GM23248 (cell line): ENCODE results near the gene LRIG1. TPM values are rescaled to one million over a fixed set of nuclear protein-coding genes. Genes with fewer than 3 reads are reported as not detected.

ENCODE experiments used
- DNase-seq: peaks from one replicate; pipeline ENCODE4 v3.0.0-alpha.2; 2015
- H2AFZ ChIP-seq: fragments of 200-600 bp; sonication (generic); 2 replicates; pipeline ENCODE4 v1.6.1; 2016; ENCODE audit warnings: antibody characterized with exemption
- H3F3A ChIP-seq: fragments of 200-600 bp; sonication (generic); 2 replicates; pipeline ENCODE4 v1.6.1; 2016; ENCODE audit warnings: mild to moderate bottlenecking, antibody characterized with exemption, mixed run types; ENCODE audit not compliant: insufficient read depth
- H3K27ac ChIP-seq: fragments of 200-600 bp; sonication (generic); 2 replicates; pipeline ENCODE4 v1.5.1; 2016; ENCODE audit warnings: mild to moderate bottlenecking
- H3K27me3 ChIP-seq: fragments of 200-600 bp; sonication (generic); replicated peaks from 2 replicates; pipeline ENCODE4 v1.6.1; 2016; ENCODE audit warnings: mild to moderate bottlenecking; ENCODE audit not compliant: insufficient read depth
- H3K36me3 ChIP-seq: fragments of 200-600 bp; sonication (generic); 2 replicates; pipeline ENCODE4 v1.6.1; 2016; ENCODE audit warnings: low read depth, mild to moderate bottlenecking
- H3K4me1 ChIP-seq: fragments of 200-600 bp; sonication (generic); 2 replicates; pipeline ENCODE4 v1.6.1; 2016; ENCODE audit warnings: mild to moderate bottlenecking; ENCODE audit not compliant: insufficient read depth
- H3K4me2 ChIP-seq: fragments of 200-600 bp; sonication (generic); one replicate; pipeline ENCODE4 v1.6.1; 2016; ENCODE audit warnings: mild to moderate bottlenecking; ENCODE audit not compliant: unreplicated experiment
- H3K4me3 ChIP-seq: fragments of 200-600 bp; sonication (generic); 2 replicates; pipeline ENCODE4 v1.5.1; 2016; ENCODE audit warnings: mild to moderate bottlenecking
- H3K79me2 ChIP-seq: fragments of 200-600 bp; sonication (generic); 2 replicates; pipeline ENCODE4 v1.6.1; 2016; ENCODE audit warnings: mild to moderate bottlenecking; ENCODE audit not compliant: insufficient read depth
- H3K9ac ChIP-seq: fragments of 200-600 bp; sonication (generic); 2 replicates; pipeline ENCODE4 v1.6.1; 2016; ENCODE audit warnings: mild to moderate bottlenecking
- H3K9me2 ChIP-seq: fragments of 200-600 bp; sonication (generic); 2 replicates; pipeline ENCODE4 v1.6.1; 2016; ENCODE audit warnings: mixed run types, mild to moderate bottlenecking, moderate library complexity; ENCODE audit not compliant: insufficient read depth
- H3K9me3 ChIP-seq: fragments of 200-600 bp; sonication (generic); one replicate; pipeline ENCODE4 v1.6.1; 2017; ENCODE audit warnings: low read depth
- H4K20me1 ChIP-seq: fragments of 200-600 bp; sonication (generic); 2 replicates; pipeline ENCODE4 v1.6.0; 2016; ENCODE audit not compliant: insufficient read depth
- EZH2 ChIP-seq: fragments of 200-600 bp; sonication (generic); IDR thresholded peaks from 2 replicates; pipeline ENCODE4 v1.6.1; 2018; ENCODE audit warnings: antibody characterized with exemption, mild to moderate bottlenecking; ENCODE audit not compliant: insufficient read depth, poor library complexity, severe bottlenecking
- EZH2phosphoT487 ChIP-seq: fragments of 200-600 bp; sonication (generic); IDR thresholded peaks from 2 replicates; pipeline ENCODE4 v1.6.1; 2018; ENCODE audit warnings: antibody characterized with exemption, moderate library complexity, mild to moderate bottlenecking, low read depth; ENCODE audit not compliant: insufficient read depth
- WGBS, 2 experiments: methylation state at CpG; one replicate each; pipeline ENCODE4 v1.1.6; 2015 to 2017; ENCODE audit warnings: low lambda C conversion rate in 2 of 2, low coverage in 1 of 2; ENCODE audit errors: missing lambda C conversion rate in 2 of 2; 5-methylcytosine and 5-hydroxymethylcytosine counted together
- in situ Hi-C: fragments of 300-500 bp; cut with MboI; formaldehyde crosslinking; loops from 2 replicates; pipeline ENCODE4 v1.15.0; 2020
- polyA plus RNA-seq: library from polyadenylated mRNA; unstranded; fragments of >200 nt; fragmentation: Nextera tagmentation; extraction: Ambion mirVana; gene quantifications from 2 replicates; pipeline ENCODE4 v1.2.1, GENCODE V29; 2016
- total RNA-seq: library from RNA; depleted of rRNA; stranded (reverse); fragments of >200 nt; shearing (Covaris generic); gene quantifications from 2 replicates; pipeline ENCODE4 v1.2.3, GENCODE V29; 2014

Gene LRIG1
- total and polyA plus RNA-seq, 2 experiments from 2014 or later: 3.1 to 6.5 TPM

GRCh38 chr3:66463054-66463631 lies 37.7 kb downstream of the LRIG1 start:
- no peaks in the 10 kb centered on the region for H3K9me2 ChIP-seq
- H2AFZ ChIP-seq: no peak overlapping the region
- no peak overlapping the region for H3K4me3 ChIP-seq
- H3K9ac ChIP-seq: no peak overlapping the region
- peaks cover 8% of the 10 kb centered on the region for H3K4me1 ChIP-seq
- no peaks in the 10 kb centered on the region for H3K27me3 ChIP-seq
- H3K79me2 ChIP-seq: no peaks in the 10 kb centered on the region
- no peak overlapping the region for H3K4me2 ChIP-seq
- no peak overlapping the region for H3K27ac ChIP-seq
- in situ Hi-C loops: no loop called here
- H4K20me1 ChIP-seq: no peaks in the 10 kb centered on the region
- TF ChIP-seq EZH2 (no peak), EZH2phosphoT487 (no peak)
- WGBS, 2 experiments: 92 to 93% methylated on average over 7 of the region's 7 CpGs
- H3F3A ChIP-seq: peaks cover 8% of the 10 kb centered on the region
- no peaks in the 10 kb centered on the region for H3K36me3 ChIP-seq
- no peaks in the 10 kb centered on the region for H3K9me3 ChIP-seq
- peak; percentile 36 for DNase-seq

DNA sequence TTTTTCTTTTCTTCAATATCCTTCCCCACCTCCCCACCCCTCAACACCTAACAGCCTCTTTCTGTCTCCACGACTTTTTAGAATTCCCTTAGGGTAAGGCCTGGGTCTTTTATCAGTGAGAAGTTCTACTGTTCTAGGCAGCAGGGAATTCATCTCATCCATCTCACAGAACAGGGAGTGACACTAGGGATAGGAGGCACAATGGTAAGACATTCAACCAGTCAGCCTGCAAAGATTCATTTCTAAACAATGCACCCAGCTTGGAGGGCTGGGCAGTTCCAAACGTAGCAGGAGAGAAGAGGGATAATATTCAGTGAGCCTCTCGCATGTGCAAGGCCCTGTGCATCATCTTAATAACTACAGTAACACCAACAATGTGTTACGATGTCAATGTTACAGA lies 43.6 kb downstream of the LRIG1 start:
- H3K79me2 ChIP-seq: no peaks in the 10 kb centered on the region
- H3K27ac ChIP-seq: no peak overlapping the region
- no peaks in the 10 kb centered on the region for H3K27me3 ChIP-seq
- TF ChIP-seq EZH2: no peak
- no peak for TF ChIP-seq EZH2phosphoT487
- no peaks in the 10 kb centered on the region for H3K36me3 ChIP-seq
- no peaks in the 10 kb centered on the region for H3K4me1 ChIP-seq
- no peak for DNase-seq
- H2AFZ ChIP-seq: no peak overlapping the region
- H4K20me1 ChIP-seq: no peaks in the 10 kb centered on the region
- no peaks in the 10 kb centered on the region for H3K9me2 ChIP-seq
- no peaks in the 10 kb centered on the region for H3K9me3 ChIP-seq
- in situ Hi-C loops: no loop called here
- whole genome bisulfite sequencing, 2 experiments: 69 to 75% methylated on average over 4 of the region's 4 CpGs
- H3F3A ChIP-seq: no peaks in the 10 kb centered on the region
- no peak overlapping the region for H3K4me3 ChIP-seq
- no peak overlapping the region for H3K4me2 ChIP-seq
- H3K9ac ChIP-seq: no peak overlapping the region

DNA sequence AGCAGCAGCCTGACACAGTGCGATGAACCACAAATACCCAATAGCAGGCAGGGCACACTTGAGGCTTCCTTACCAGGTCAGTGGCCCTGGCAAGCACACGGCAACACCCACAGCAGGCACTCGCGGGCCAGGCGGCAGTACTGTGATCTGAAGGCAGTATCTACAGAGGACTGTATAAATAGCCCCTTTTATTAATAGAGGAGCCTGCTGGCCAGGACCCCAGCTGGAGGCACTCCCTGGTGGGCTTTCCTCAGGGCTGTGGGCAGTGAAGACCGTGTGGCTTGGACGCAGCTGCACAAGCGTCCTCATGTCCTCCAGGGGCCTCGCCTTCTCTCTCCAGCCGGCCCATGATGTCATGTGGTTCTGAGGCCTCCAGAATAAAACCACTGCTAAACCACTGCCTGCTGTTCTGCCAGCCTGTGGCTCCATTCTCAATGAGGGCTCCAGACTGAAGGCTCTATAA lies 44.1 kb downstream of the LRIG1 start:
- in situ Hi-C loops: no loop called here
- Histone ChIP-seq H4K20me1 (no peaks in the 10 kb centered on the region), H3F3A (no peaks in the 10 kb centered on the region), H3K4me3 (no peak overlapping the region), H3K9me2 (no peaks in the 10 kb centered on the region), H2AFZ (no peak overlapping the region), H3K27me3 (no peaks in the 10 kb centered on the region), H3K36me3 (no peaks in the 10 kb centered on the region), H3K79me2 (no peaks in the 10 kb centered on the region), H3K9ac (no peak overlapping the region), H3K27ac (no peak overlapping the region), H3K9me3 (no peaks in the 10 kb centered on the region), H3K4me1 (no peaks in the 10 kb centered on the region), H3K4me2 (no peak overlapping the region)
- WGBS, 2 experiments: 77 to 81% methylated on average over 10 of the region's 10 CpGs
- DNase-seq: no peak
- TF ChIP-seq EZH2 (no peak), EZH2phosphoT487 (no peak)

DNA sequence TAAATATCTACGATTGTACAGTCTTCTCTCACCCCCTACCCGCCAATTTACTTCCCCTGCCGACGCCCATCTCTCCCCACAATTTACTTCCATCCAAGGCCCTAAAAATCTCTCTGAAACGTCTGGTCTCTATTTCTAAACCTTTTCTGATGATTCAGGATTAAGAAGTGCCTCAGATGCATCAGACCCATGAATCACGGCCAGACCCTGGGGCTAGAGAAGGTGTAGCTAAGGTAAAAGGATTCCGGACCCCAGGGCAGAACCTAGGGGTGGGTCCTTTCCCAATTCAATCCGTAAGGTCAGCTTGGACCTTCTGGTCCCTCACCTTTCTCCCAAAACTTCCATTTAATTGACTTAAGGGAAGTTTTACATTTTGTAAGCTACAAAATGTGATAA lies 46.4 kb downstream of the LRIG1 start:
- in situ Hi-C loops: no loop called here
- no peaks in the 10 kb centered on the region for H3K9me2 ChIP-seq
- H3K4me2 ChIP-seq: no peak overlapping the region
- no peaks in the 10 kb centered on the region for H3K36me3 ChIP-seq
- WGBS, 2 experiments: 72 to 77% methylated on average over 8 of the region's 8 CpGs
- no peak for TF ChIP-seq EZH2phosphoT487
- no peak for TF ChIP-seq EZH2
- peak; percentile 29 for DNase-seq
- H3K9me3 ChIP-seq: no peaks in the 10 kb centered on the region
- no peak overlapping the region for H3K27ac ChIP-seq
- H3K4me3 ChIP-seq: no peak overlapping the region
- H3K79me2 ChIP-seq: no peaks in the 10 kb centered on the region
- no peaks in the 10 kb centered on the region for H3F3A ChIP-seq
- H2AFZ ChIP-seq: no peak overlapping the region
- no peaks in the 10 kb centered on the region for H4K20me1 ChIP-seq
- peaks cover 10% of the 10 kb centered on the region for H3K4me1 ChIP-seq
- no peaks in the 10 kb centered on the region for H3K27me3 ChIP-seq
- H3K9ac ChIP-seq: no peak overlapping the region
